Daoy (cell line): Measurements from ENCODE around the gene POU2F1. TPM values are rescaled to one million over a fixed set of nuclear protein-coding genes. Genes with fewer than 3 reads are reported as not detected.

ENCODE experiments used
- DNase-seq: peaks from one replicate; pipeline ENCODE4 v3.0.0-alpha.2; 2015; ENCODE audit warnings: low read depth
- total RNA-seq: library from RNA; depleted of rRNA; stranded (reverse); fragments of >200 nt; shearing (Covaris generic); gene quantifications from 2 replicates; pipeline ENCODE4 v1.2.3, GENCODE V29; 2014

The POU2F1 gene
- total RNA-seq, 1 experiment from 2014 or later: 5.6 TPM

- peak; percentile 85 for DNase-seq
These were observed 221.6 kb downstream of the POU2F1 start for GRCh38 chr1:167442142-167442848.

- no peak for DNase-seq
These were observed 222.3 kb downstream of the POU2F1 start for GRCh38 chr1:167442854-167443565.

DNA sequence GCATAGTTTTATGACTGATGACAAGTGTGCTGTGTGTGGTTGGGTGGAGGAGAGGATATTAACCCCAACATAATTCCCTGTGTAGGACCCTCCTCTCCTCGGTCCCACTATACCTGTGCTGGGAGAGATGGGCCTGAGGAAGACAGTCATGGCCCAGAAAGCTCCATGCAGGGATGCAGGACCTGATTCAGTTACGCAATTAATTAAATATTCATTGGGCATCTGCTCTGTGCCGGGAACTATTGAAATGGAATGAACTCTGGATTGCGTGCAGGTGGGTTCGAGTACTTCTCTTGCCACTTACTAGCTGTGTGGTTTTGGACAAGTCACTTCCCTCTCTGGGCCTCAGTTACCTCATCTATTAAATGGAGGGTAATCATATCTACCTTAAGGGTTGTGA lies 223.1 kb downstream of the POU2F1 start:
- DNase-seq: no peak

- no peak for DNase-seq
These were observed 226.3 kb downstream of the POU2F1 start for GRCh38 chr1:167446966-167447365.

DNA sequence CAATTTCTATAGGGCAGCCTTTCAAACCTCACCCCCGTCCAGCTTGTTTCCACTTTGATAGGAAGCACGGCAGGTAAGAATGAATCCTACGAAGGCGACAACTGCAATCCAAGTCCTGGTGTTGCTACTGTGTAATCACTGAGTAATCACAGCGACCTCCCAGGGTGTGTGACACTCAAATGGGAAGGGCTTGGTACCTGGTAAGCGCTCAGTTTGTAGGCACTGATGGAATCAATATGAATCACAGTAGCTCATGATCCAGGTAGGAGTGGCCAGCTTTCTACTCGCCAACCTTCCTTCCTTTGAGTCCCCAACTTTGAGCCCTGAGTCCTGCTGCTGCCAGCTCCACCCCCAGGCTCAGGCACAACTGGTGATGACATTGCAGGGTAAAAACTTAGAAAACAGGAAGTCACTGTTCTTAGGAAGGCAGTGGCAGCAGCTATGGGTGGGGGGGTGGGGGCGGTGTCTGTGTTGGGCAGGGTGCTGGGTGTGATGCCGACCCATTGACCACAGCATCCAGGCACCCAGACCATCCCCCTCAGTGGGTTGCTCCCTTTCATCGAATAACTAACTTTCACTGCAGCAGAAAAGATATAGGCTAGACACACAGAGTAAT lies 226.9 kb downstream of the POU2F1 start:
- peak; percentile 67 for DNase-seq

DNA sequence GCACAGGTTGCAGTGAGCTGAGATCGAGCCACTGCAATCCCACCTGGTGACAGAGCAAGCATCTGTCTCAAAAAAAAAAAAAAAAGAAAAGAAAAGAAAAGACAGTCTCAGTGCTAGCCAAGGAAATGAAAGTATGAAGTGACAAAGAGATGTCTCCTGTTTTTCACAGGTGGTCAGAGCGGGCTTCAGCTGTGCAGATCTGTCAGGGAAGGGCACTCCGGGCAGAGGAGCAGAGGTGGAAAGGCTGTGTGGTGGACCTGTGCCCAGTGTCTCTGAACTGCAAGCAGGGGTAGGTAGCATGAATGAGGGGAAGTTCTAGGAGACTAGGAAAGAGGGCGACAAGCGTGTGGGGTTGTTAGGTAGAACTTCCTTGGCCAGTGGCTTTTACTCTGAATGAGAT lies 230.2 kb downstream of the POU2F1 start:
- no peak for DNase-seq

DNA sequence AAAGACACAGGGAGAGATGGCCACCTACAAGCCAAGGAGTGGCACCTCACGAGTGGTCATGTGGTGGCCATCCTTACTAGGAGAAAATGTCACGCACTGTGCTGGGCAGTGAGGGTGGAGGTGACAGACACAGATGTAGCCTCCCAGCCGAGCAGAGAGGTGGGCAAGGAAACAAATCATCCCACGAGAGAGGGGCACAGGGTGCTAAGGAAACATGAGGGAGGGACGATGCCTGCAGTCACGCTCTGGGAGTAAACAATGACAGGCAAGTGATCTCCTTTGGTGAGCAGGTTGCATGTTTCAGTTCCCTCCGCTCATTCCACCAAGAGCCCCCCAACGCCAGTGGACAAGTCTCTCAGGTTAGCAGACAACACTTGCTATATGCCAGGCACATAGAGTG lies 231.8 kb downstream of the POU2F1 start:
- no peak for DNase-seq

- no peak for DNase-seq
These were observed 232.4 kb downstream of the POU2F1 start for GRCh38 chr1:167453123-167453522.

DNA sequence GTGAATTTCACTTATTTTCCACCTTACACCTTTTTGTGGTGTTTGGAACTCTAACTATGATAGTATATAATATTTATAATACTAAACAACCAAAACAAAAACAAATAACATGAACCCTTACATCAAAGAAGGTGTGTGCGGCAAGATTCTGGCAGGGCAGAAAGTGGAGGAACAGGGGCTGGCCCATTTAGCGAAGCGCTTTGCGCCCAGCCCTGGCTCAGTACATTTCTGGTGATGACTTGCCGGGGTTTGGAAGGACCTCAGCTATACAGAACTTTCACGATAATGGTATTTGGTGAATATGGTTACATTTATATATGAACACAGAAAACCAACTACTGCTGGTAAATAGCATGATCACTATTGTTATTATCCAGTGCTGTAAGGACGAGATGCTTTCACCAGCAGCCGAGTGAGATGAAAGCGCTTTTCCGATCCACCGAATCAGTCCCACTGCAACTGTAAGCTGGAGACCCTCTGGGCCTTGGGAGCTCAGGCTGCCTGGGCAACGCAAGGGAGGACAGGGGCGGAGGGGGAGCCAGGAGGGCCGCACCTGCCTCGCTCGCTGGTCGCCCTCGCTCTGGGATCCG lies 233.7 kb downstream of the POU2F1 start:
- no peak for DNase-seq

- DNase-seq: peak; percentile 68
These were observed 234.5 kb downstream of the POU2F1 start for GRCh38 chr1:167454894-167455785.

DNA sequence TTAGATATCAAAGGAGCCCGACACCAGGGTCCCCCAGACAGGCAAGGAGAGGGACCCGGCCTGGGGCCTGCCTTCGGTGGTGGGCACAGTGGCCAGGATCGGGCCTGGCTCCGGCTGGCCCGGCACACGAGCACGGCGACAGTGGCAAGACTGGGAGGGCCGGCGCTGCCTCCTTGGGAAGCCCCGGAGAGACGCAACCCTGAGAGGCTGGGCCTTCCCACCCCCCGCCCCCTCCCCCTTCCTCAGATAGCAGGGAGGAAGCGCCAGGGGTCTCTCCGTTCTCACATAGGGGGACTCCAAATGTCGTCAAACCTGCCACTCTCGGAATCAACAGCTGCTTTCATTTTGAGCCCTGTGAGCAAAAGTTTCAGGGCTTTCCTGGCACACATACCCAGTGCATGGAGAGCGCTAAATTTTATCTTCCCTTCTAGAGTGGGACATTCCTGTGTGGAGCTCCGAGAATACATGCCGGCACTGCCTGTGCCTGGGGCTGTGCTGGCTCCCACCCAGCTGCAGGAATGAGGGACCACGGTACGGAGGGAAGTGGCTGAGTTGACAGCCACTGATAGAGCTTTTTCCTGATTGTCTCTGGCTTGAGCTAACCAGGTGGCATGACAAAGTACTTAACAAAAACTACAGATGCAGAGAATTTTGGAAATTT lies 235.2 kb downstream of the POU2F1 start:
- peak; percentile 26 for DNase-seq

GRCh38 chr1:167456524-167456923 lies 235.8 kb downstream of the POU2F1 start:
- no peak for DNase-seq

GRCh38 chr1:167456926-167457325 lies 236.2 kb downstream of the POU2F1 start:
- no peak for DNase-seq

- DNase-seq: no peak
These were observed 237.4 kb downstream of the POU2F1 start for GRCh38 chr1:167457936-167458584.

DNA sequence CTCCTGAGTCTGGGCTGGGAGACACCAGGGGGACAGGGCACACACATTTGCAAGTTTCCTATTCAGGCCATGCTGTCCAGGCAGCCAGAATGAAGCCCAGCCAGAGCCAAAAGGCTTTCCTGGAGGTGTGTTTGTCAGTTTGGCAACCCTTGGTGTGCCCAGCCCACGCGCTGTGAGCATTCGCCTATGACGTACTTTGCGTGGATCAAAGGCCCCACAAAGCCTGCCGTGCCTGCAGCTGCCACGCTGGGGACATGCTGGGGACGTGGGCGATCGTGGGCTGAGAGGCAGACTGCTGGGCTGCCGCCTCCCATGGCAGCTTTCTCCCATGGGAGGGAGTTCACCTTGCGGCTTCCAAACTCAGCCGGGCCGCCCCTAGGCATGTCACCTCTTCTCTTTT lies 240.2 kb downstream of the POU2F1 start:
- no peak for DNase-seq

DNA sequence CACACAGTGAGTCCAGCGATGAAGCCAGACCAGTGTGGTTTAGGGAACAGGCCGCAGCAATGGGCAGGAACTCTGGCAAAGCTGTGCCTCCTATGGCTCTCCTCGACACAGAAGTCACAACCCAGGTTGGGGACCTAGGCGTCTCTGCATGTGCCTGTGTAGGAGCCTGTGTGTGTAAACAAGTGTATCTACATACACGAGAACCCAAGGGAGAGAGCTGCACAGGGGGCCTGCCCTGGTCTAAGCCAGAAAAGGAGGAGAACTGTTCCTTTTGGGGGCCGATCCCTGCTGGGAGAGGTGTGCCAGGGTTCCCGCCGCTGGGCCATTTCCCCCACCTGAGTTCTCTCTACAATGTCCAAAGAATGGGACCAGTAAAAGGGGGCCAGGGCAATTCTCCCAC lies 241.7 kb downstream of the POU2F1 start:
- DNase-seq: no peak

GRCh38 chr1:167463080-167463479 lies 242.4 kb downstream of the POU2F1 start:
- no peak for DNase-seq

DNA sequence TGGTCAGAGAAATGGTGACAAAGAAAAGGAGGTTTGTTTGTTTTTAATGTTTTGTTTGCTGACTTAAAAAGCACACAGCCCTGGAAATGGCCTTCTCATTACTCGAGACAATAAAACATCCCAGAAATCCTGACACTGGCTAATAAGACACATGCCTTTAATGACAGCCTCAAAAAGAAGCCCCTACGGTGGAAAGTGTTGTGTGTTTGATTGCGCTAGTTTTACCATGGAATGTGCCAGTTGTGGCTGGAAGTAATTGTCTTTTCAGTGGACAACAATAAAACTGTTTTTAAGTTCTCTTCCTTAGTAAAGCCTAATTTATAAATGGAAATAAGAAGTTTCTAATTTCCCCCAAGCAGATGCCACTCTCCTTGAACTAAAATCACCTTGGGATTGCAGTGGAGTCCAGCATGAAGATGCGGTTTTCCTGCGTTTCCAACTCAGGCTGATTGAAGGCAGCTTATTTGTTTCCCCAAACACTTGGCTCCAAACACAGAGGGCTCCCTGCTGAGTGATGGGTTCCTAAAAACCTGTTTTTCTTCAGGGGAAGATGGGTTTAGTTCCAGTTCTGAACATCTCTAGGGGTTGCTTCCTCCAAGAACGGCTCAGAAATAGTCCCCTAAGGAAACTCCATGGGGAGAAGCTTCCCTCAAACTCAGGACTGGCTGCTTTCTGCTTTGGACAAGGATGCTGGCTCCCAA lies 243.3 kb downstream of the POU2F1 start:
- DNase-seq: no peak

GRCh38 chr1:167465018-167465417 lies 244.3 kb downstream of the POU2F1 start:
- DNase-seq: no peak

GRCh38 chr1:167465743-167466142 lies 245.1 kb downstream of the POU2F1 start:
- DNase-seq: no peak
